LNCAP (cell line): ENCODE data around the gene SGCA.

ENCODE experiments used
- TF ChIP-seq, protein P1 (sequence below): fragments of 450-650 bp; IDR thresholded peaks from 2 replicates; pipeline ENCODE4 v1.5.1; 2017; ENCODE audit warnings: mild to moderate bottlenecking

The SGCA gene

GRCh38 chr17:50165867-50166517, at the start of gene SGCA:
Gene SGCA (plus strand): TSS chr17:50166005. CDS start chr17:50166041, 36 bp downstream.
- TF ChIP-seq, protein P1, sequence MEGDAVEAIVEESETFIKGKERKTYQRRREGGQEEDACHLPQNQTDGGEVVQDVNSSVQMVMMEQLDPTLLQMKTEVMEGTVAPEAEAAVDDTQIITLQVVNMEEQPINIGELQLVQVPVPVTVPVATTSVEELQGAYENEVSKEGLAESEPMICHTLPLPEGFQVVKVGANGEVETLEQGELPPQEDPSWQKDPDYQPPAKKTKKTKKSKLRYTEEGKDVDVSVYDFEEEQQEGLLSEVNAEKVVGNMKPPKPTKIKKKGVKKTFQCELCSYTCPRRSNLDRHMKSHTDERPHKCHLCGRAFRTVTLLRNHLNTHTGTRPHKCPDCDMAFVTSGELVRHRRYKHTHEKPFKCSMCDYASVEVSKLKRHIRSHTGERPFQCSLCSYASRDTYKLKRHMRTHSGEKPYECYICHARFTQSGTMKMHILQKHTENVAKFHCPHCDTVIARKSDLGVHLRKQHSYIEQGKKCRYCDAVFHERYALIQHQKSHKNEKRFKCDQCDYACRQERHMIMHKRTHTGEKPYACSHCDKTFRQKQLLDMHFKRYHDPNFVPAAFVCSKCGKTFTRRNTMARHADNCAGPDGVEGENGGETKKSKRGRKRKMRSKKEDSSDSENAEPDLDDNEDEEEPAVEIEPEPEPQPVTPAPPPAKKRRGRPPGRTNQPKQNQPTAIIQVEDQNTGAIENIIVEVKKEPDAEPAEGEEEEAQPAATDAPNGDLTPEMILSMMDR: no peak

GRCh38 chr17:50117202-50118051, 48.4 kb upstream of the SGCA start:
- TF ChIP-seq, protein P1: no peak

DNA sequence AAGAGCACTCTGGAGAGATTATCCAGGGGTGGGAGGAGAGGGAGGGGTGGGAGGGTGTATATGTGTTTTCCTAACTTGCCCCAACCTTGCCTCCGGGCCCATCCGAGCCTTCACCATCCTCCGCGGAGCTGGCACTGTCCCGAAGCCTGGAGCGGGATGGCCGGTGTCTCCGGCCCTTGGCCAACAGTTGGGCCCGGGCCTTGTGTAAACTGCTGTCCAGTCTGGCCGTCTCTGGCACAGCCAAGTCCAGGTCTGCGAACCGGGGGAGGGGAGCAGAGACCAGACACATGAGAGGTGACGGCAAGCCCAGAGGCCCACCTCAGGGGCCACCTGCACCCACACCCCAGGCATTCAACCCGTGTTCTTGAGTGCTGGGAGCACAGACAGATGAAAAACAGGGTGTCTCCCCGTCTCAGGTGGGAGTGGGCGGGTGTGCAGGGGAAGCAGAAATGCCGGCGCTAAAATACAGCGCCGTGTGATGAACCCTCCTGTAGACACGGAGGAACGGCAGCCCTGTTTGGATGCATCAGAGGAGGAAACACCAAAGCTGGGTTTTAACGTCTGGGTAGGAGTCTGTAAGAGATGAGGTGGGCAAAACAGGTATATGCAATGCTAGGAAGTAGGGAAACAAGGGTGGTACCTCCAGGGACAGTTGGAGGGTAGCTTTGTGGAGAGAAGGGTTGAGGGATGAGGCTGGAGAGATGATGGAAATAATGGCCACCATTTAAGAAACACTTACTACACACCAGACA, 47.6 kb upstream of the SGCA start:
- TF ChIP-seq, protein P1: no peak

DNA sequence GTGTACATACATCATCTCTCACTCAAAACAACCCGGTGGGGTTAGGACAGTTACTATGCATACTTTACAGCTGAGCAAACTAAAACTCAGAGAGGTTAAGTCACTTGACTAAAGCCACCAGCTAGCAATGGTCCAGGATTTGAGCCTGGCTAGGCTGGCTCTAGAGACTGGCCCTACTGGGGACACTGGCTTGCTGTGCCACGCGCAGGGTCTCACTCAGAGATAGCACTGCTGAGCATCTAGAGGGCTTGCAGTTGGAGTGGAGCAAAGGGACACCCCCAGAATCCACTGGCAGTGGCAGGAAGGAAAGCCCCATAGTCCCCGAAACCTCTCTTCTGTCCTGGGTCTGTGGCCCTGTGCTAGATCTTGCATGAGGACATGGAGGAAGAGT, 47.0 kb upstream of the SGCA start:
- TF ChIP-seq, protein P1: no peak

DNA sequence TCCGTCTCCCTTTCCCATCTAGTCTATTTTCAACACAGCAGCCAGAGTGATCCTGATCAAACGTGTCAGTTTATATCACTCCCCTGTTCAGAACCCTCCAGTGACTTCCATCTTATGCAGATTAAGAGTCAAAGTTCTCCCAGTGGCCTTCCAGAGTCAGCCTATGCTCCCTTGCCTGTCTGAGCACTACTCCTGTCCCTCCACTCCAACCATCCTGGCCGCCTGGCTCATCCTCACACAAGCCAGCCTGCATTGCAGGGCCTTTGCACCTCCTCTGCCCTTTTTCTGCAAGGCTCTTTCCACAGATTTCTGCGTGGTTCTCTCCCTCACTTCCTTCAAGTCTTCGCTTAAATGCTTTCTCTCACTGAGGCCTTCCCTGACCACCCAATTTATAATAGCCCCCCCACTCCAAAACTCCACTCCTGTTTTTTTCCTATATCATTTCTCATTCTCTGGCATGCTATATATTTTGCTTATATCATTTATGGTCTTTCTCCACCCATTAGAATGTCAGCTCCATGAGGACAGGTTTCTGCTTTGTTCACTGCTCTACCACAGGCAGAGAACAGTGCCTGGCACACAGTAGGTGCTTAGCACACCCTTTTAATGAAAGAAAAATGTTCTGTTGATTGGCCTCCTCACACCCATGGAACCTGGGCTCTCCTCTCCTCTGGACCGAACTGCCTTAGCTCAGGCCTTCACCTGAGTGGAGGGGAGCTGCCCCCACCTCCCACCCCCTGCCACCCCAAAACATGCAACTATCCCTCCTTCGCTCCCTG, 45.1 kb upstream of the SGCA start:
- TF ChIP-seq, protein P1: no peak

- TF ChIP-seq, protein P1: no peak
These were observed 42.9 kb upstream of the SGCA start for GRCh38 chr17:50122945-50123344.
